ENCODE measurements around the gene VPS13C.

DNA sequence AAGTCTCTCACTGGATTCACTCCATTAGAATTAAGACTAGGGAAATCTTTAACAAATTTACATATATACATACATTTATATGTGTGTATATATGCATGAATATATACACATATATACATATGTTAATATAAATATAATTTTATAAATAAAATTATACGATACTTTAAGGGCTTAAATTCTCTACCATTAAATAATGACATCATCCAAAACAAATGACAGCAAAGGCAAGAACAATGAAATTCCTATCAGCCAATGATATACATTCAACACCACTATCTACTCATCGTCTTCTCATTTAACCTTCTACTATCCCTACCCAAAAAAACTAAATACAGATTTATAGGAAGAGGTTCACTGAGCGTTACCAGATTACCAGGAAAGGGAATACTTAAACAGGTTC is 152.0 kb downstream of the VPS13C start:
- TF ChIP-seq EZH2 (IDR thresholded peaks at IDR 0.05; ENCODE audit: borderline replicate concordance): no peak
- no peak for TF ChIP-seq CTCF (IDR thresholded peaks at IDR 0.05; ENCODE audit: poor library complexity)

Measured in hepatocyte (in vitro differentiated cells).